T-helper 2 cell treated with Interferon-gamma antibody and Interleukin-4, amounts not matched to agents 5 μg/mL and 100 μg/mL, for 36 hours (primary cell): ENCODE measurements around the gene RAB7A.
A peak's percentile ranks its signal among the peaks of the same experiment; 100 is the strongest.
"Not testable (repeated sequence)": the region's sequence is repeated elsewhere in the genome, so short reads cannot be mapped to it uniquely, and the experiment has no call there.

Experiments
- DNase-seq: peaks from one replicate; pipeline ENCODE4 v3.0.0; 2021; ENCODE audit warnings: low spot score
- H3K27ac Mint-ChIP-seq: one replicate; pipeline ENCODE4 v1.8.0; 2021; ENCODE audit warnings: mild to moderate bottlenecking, mixed read lengths
- H3K27me3 Mint-ChIP-seq: one replicate; pipeline ENCODE4 v1.8.0; 2021; ENCODE audit warnings: low read depth, mixed read lengths
- H3K36me3 Mint-ChIP-seq: one replicate; pipeline ENCODE4 v1.8.0; 2021; ENCODE audit warnings: low read depth, mixed read lengths
- H3K4me1 Mint-ChIP-seq: one replicate; pipeline ENCODE4 v1.8.0; 2021; ENCODE audit warnings: low read depth, mixed read lengths
- H3K4me3 Mint-ChIP-seq: one replicate; pipeline ENCODE4 v1.8.0; 2022; ENCODE audit warnings: mild to moderate bottlenecking, moderate library complexity, mixed read lengths
- H3K9me3 Mint-ChIP-seq: one replicate; pipeline ENCODE4 v1.8.0; 2021; ENCODE audit warnings: mixed read lengths

RAB7A gene

DNA sequence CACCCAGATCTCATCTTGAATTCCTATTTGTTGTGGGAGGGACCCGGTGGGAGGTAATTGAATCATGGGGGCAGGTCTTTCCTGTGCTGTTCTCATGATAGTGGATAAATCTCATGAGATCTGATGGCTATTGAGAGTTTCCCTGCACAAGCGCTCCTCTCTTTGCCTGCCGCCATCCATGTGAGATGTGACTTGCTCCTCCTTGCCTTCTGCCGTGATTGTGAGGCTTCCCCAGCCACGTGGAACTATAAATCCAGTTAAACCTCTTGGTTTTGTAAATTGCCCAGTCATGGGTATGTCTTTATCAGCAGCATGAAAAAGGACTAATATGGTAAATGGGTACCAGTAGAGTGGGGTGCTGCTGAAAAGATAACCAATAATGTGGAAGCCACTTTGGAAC lies 23.6 kb downstream of the RAB7A start:
- H3K4me3 Mint-ChIP-seq, H3K27ac Mint-ChIP-seq, H3K9me3 Mint-ChIP-seq, DNase-seq, H3K27me3 Mint-ChIP-seq: not testable (repeated sequence)
- H3K36me3 Mint-ChIP-seq = peaks cover 26% of the 10 kb centered on the region
- peaks cover 28% of the 10 kb centered on the region for H3K4me1 Mint-ChIP-seq

DNA sequence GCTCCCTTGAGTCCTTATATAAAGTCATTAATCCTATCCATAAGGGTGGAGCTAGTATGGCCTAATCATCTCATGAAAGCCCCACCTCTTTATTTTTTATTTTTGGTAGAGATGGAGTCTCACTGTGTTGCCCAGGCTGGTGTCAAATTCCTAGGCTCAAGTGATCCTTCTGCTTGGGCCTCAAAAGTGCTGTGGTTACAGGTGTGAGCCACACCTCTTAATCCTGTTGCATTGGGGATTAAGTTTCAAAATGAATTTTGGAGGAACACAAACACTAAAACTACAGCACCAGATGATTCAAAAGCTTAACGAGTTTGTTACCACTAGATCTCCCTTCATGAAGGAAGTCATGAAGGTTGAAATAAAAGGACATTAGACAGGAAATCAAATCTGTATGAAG lies 27.7 kb downstream of the RAB7A start:
- H3K27ac Mint-ChIP-seq = no peak overlapping the region
- no peak overlapping the region for H3K4me3 Mint-ChIP-seq
- H3K36me3 Mint-ChIP-seq = peaks cover 29% of the 10 kb centered on the region

DNA sequence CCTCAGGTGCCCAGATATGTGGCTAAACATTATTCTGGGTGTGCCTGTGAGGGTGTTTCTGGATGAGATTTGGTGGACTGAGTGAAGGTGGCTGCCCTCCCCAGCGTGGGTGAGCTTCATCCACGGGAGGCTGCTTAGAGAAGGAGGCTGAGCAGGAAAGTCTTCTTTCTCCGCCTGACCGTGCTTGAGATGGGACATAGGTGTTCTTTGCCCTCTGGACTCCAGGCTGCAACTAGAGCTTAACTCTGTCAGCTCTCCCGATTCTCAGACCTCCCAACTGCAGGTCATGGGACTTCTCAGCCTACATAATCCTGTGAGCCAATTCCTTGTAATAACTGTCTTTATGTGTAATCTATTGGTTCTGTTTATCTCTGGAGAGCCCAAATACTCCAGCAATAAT lies 34.1 kb downstream of the RAB7A start:
- Mint-ChIP-seq H3K4me3 (no peak overlapping the region), H3K27me3 (no peaks in the 10 kb centered on the region), H3K4me1 (peaks cover 27% of the 10 kb centered on the region), H3K27ac (no peak overlapping the region), H3K9me3 (no peaks in the 10 kb centered on the region), H3K36me3 (peaks cover 18% of the 10 kb centered on the region)
- no peak for DNase-seq

More for the DNA sequence above, 27.7 kb downstream of the RAB7A start:
- no peaks in the 10 kb centered on the region for H3K9me3 Mint-ChIP-seq
- H3K4me1 Mint-ChIP-seq = peaks cover 29% of the 10 kb centered on the region
- H3K27me3 Mint-ChIP-seq = no peaks in the 10 kb centered on the region
- no peak for DNase-seq

DNA sequence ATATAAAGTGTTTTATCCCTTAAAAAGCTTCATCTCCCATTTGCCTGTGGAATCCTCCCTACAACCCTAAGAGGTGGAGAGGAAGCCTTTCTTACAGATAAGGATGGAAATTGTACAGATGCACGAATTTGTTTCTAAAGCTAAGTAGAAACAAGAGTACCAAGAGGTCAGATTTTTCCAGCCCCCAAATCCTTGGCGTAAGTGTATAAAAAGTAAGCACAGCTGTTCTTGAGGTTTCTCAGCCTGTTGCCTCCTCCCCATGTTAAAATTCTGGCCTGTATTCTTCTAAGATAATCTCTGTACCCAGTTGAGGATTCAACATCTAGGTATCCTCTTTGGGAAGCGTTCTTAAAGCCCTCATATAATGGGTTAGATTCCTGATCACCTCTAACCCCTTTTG lies 34.9 kb downstream of the RAB7A start:
- no peak overlapping the region for H3K27ac Mint-ChIP-seq

DNA sequence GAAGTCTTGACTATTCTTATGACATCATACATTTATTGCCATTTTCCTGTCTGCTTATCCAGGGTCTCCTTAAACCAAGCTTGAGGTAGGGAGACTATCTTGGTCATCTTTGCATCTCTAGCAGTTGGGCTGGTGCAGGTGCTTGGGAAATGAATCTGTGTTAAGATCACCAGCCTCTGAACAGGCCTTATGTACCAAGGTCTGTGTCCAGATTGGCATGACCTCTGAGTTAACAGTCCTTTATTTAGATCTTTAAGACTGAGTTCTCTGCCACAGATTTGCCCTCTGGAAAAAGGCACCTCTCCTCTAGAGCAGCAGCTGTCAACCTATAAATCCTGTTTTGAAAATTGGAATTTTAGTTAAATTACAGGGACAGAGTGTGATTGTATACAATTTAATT lies 35.4 kb downstream of the RAB7A start:
- H3K4me1 Mint-ChIP-seq = peaks cover 31% of the 10 kb centered on the region

More for the DNA sequence above, 34.9 kb downstream of the RAB7A start:
- H3K4me3 Mint-ChIP-seq = no peak overlapping the region
- no peak for DNase-seq
- H3K9me3 Mint-ChIP-seq = no peaks in the 10 kb centered on the region
- H3K27me3 Mint-ChIP-seq = no peaks in the 10 kb centered on the region
- peaks cover 27% of the 10 kb centered on the region for H3K4me1 Mint-ChIP-seq
- H3K36me3 Mint-ChIP-seq = peaks cover 22% of the 10 kb centered on the region

DNA sequence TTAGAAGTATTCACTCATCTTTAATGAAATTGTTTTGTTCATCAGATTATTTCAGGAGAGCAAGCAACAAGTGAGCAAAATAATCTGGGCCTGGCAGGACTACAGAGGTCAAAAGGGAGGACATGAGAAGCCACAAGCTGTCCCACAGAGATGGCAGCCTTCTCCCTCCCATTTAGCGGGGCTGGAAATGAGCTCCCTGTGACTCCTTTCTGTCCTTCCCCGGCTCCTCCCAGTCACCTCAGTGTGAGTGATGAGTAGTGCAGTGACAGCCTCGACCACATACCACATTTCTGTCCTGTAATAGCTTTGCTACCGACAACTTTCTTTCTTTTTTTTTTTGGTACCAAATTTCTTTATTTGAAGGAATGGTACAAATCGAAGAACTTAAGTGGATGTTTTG lies 38.0 kb downstream of the RAB7A start:
- peaks cover 40% of the 10 kb centered on the region for H3K4me1 Mint-ChIP-seq
- H3K4me3 Mint-ChIP-seq = no peak overlapping the region
- no peaks in the 10 kb centered on the region for H3K27me3 Mint-ChIP-seq
- no peaks in the 10 kb centered on the region for H3K9me3 Mint-ChIP-seq
- peak overlapping the region; percentile 38 for H3K27ac Mint-ChIP-seq
- H3K36me3 Mint-ChIP-seq = peaks cover 21% of the 10 kb centered on the region
- peak; percentile 39 for DNase-seq

More for the DNA sequence above, 35.4 kb downstream of the RAB7A start:
- Mint-ChIP-seq H3K27me3 (no peaks in the 10 kb centered on the region), H3K4me3 (no peak overlapping the region), H3K27ac (no peak overlapping the region), H3K36me3 (peaks cover 26% of the 10 kb centered on the region), H3K9me3 (no peaks in the 10 kb centered on the region)
- no peak for DNase-seq

DNA sequence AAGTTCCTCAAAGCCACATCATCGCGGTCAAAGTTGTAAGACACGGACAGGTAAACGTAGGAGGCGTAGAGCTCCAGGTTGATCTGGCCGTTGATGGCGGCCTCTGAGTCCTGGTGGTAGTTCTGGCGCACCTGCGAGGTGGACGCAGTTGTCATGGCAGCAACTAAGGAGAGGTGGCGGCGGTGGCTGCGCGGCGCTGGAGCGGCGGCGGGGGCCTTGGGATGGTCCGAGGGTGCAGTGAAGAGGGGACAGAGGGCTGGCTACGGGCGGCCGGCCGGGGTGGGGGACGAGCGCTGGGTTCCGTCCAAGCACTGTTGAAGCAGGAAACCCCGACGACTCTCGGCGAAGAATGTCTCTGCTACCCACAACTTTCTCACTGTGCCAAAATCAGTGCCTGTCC lies 38.9 kb downstream of the RAB7A start:
- H3K9me3 Mint-ChIP-seq = no peaks in the 10 kb centered on the region
- no peaks in the 10 kb centered on the region for H3K27me3 Mint-ChIP-seq
- H3K36me3 Mint-ChIP-seq = peaks cover 21% of the 10 kb centered on the region
- no peak overlapping the region for H3K27ac Mint-ChIP-seq
- peaks cover 40% of the 10 kb centered on the region for H3K4me1 Mint-ChIP-seq
- DNase-seq = no peak
- H3K4me3 Mint-ChIP-seq = no peak overlapping the region

DNA sequence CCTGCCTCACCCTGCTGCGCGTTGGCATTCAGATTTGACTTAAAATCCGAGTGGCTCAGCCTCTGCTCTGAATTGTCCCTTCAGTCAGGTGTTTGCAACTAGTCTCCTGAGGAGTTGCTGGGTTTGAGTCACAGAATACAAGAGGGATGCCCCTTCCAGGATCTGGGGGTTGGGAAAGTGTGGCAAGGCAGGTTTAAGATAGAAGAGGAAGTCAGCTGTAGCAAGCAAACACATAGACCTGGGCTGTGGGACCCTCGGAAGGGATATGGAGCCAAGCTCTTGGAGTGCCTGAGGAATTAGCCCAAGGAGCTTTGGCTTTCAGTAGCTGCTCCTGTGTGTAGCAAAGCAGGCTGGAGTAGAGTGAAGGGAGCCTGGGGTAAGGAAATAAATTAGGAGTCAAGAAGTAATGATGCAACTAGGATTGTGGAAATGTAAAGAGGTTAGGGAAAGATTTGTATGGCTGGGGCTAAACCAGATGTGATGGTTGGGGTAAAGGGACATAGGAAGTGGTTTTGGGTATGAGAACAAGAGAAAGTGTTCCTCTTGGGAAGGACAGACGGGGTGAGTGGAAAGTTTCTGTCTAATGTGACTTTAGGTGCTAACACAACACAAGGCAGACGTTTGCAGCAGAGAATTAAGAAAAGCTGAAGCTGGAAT lies 41.2 kb downstream of the RAB7A start:
- Mint-ChIP-seq H3K27me3 (no peaks in the 10 kb centered on the region), H3K36me3 (peaks cover 20% of the 10 kb centered on the region), H3K9me3 (no peaks in the 10 kb centered on the region), H3K4me1 (peaks cover 39% of the 10 kb centered on the region), H3K27ac (peak overlapping the region; percentile 5), H3K4me3 (no peak overlapping the region)
- DNase-seq = no peak

DNA sequence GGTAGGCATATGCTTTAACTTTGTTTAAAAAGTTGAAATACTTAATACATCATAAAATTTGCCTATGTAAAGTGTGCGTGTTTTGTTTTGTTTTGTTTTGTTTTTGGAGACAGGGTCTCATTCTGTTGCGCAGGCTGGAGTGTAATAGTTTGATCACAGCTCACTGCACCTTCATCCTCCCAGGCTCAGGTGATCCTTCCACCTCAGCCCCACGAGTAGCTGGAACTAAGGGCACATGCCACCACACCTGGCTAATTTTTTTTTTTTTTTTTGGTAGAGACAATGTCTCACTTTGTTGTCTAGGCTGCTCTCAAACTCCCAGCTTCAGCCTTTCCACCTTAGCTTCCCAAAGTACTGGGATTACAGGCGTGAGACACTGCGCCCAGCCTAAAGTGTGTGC lies 42.5 kb downstream of the RAB7A start:
- DNase-seq = no peak
- peaks cover 25% of the 10 kb centered on the region for H3K36me3 Mint-ChIP-seq
- H3K9me3 Mint-ChIP-seq = no peaks in the 10 kb centered on the region
- H3K4me1 Mint-ChIP-seq = peaks cover 34% of the 10 kb centered on the region
- no peak overlapping the region for H3K27ac Mint-ChIP-seq
- no peak overlapping the region for H3K4me3 Mint-ChIP-seq
- no peaks in the 10 kb centered on the region for H3K27me3 Mint-ChIP-seq

DNA sequence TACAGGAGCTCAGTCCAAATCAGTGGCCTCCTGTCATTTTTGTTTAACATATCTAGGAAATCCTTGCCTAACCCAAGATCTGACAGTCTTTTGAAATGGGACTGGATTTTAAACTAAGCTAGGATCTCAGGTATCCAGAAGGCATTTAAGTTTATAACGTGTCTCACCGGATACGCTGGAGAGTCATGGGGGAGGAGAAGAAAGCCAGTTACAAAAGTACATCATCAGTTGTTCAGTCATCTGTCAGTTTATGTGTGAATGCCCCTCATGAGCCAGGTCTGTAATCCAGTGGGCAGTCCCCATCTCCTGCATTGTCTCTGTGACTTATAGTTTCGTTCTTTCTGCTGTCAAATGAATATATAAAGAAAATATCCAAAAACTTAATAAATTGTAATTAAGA lies 44.4 kb downstream of the RAB7A start:
- Mint-ChIP-seq H3K27ac (no peak overlapping the region), H3K9me3 (no peaks in the 10 kb centered on the region), H3K27me3 (no peaks in the 10 kb centered on the region), H3K4me3 (no peak overlapping the region), H3K36me3 (peaks cover 20% of the 10 kb centered on the region), H3K4me1 (peaks cover 34% of the 10 kb centered on the region)
- DNase-seq = no peak

DNA sequence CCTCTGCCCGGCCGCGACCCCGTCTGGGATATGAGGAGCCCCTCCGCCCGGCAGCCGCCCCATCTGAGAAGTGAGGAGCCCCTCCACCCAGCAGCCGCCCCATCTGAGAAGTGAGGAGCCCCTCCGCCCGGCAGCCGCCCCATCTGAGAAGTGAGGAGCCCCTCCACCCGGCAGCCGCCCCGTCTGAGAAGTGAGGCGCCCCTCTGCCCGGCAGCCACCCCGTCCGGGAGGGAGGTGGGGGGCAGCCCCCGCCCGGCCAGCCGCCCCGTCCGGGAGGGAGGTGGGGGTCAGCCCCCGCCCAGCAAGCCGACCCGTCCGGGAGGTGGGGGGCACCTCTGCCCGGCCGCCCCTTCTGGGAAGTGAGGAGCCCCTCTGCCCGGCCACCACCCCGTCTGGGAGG lies 47.2 kb downstream of the RAB7A start:
- not testable (repeated sequence) for DNase-seq, H3K27ac Mint-ChIP-seq, H3K9me3 Mint-ChIP-seq, H3K4me3 Mint-ChIP-seq, H3K27me3 Mint-ChIP-seq
- Mint-ChIP-seq H3K36me3 (peaks cover 19% of the 10 kb centered on the region), H3K4me1 (peaks cover 41% of the 10 kb centered on the region)

DNA sequence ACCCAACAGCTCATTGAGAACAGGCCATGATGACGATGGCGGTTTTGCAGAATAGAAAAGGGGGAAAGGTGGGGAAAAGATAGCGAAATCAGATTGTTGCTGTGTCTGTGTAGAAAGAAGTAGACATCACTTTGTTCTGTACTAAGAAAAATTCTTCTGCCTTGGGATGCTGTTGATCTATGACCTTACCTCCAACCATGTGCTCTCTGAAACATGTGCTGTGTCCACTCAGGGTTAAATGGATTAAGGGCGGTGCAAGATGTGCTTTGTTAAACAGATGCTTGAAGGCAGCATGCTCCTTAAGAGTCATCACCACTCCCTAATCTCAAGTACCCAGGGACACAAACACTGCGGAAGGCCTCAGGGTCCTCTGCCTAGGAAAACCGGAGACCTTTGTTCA lies 47.6 kb downstream of the RAB7A start:
- not testable (repeated sequence) for DNase-seq, H3K27ac Mint-ChIP-seq, H3K9me3 Mint-ChIP-seq, H3K4me3 Mint-ChIP-seq, H3K27me3 Mint-ChIP-seq
- Mint-ChIP-seq H3K4me1 (peaks cover 42% of the 10 kb centered on the region), H3K36me3 (peaks cover 19% of the 10 kb centered on the region)

DNA sequence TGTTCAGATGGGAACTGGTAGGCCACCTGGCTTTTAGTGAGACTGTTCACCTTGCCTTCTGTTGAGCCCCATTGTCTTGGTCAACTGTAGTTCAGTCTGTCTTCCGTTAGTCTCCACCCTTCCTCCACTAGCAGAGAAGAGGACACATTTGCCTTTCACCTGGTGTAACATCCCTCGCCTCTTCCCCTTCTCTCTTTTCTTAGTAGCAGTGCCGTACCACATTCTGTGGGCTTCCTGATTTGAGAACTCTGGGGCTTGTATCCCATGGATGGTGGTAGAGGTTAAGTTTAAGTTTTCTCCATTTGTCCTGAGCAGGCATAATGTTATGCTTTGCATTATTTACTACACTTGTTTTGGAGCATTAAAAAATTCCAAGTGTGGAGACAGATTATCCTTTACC lies 49.3 kb downstream of the RAB7A start:
- peaks cover 19% of the 10 kb centered on the region for H3K36me3 Mint-ChIP-seq
- H3K27me3 Mint-ChIP-seq = no peaks in the 10 kb centered on the region
- peak overlapping the region; percentile 33 for H3K4me3 Mint-ChIP-seq
- DNase-seq = no peak
- H3K9me3 Mint-ChIP-seq = no peaks in the 10 kb centered on the region
- peaks cover 47% of the 10 kb centered on the region for H3K4me1 Mint-ChIP-seq
- no peak overlapping the region for H3K27ac Mint-ChIP-seq

DNA sequence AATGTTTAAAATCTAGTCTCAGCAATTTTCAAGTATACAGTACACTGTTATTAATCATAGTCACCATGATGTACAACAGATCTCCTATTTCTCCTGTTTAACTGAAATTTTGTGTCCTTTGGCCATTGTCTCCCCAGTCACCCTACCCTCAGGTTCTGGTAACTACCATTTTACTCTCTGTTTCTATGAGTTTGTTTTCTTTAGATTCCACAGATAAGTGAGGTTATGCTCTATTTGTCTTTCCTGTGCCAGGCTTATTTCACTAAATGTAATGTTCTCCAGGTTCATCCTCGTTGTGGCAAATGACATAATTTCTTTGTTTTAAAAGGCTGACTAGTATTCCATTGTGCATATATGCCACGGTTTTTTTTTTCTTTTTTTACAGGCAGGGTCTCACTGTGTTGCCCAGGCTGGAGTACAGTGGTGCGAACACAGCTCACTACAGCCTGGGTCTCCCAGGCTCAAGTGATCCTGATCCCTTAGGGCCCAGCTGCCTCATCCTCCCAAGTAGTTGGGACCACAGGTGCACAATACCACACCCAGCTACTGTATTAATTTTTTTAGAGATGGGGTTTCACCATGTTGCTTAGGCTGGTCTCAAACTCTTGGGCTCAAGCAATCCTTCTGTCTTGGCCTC lies 50.0 kb downstream of the RAB7A start:
- Mint-ChIP-seq H3K4me3 (peak overlapping the region; percentile 19), H3K27me3 (no peaks in the 10 kb centered on the region), H3K4me1 (peaks cover 50% of the 10 kb centered on the region), H3K9me3 (no peaks in the 10 kb centered on the region), H3K27ac (peak overlapping the region; percentile 58), H3K36me3 (peaks cover 19% of the 10 kb centered on the region)
- no peak for DNase-seq
